Stimulated activated CD4-positive, alpha-beta T cell treated with anti-CD3 and anti-CD28 coated beads, Interleukin-12 subunit alpha, Interleukin-12 subunit beta, amount 100 ng/mL, for 4 hours (primary cell): Measurements from ENCODE around the gene UBE2M.
"Not testable (repeated sequence)": the region's sequence is repeated elsewhere in the genome, so short reads cannot be mapped to it uniquely, and the experiment has no call there.

Experiments used
- DNase-seq: peaks from one replicate; pipeline ENCODE4 v3.0.0-alpha.2; 2020

Gene UBE2M

DNA sequence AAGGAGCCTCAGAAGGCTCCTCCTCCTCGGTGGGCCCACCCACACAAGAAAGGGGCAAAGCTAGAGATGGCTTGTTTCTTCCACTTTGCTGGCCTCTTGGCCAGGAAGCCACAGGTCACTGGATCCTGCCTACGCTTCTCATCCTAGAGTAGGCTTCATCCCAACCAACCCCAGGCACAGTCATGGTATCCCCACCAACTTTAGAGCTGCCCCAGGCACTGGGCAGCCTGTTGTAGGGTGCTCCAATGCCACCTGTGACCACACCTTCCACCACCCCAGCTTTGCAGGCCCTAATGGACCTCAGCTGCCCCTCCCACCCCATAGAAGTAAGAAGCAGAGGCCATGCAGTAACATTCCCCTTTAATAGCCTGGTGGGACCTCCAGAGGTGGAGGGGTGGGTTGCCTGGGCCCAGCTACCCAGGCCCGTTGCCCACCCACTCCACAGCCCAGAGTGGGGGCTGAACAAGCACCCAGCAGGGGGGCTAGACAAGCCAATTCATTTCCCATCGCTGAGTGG is 3.0 kb downstream of the UBE2M start:
- no peak for DNase-seq

GRCh38 chr19:58554494-58555368 is 3.7 kb downstream of the UBE2M start, which contains the start of gene CHMP2A:
TSS of gene CHMP2A (minus strand) at chr19:58555105. CDS start at chr19:58554212, 893 bp downstream.
- peak; percentile 98 for DNase-seq

DNA sequence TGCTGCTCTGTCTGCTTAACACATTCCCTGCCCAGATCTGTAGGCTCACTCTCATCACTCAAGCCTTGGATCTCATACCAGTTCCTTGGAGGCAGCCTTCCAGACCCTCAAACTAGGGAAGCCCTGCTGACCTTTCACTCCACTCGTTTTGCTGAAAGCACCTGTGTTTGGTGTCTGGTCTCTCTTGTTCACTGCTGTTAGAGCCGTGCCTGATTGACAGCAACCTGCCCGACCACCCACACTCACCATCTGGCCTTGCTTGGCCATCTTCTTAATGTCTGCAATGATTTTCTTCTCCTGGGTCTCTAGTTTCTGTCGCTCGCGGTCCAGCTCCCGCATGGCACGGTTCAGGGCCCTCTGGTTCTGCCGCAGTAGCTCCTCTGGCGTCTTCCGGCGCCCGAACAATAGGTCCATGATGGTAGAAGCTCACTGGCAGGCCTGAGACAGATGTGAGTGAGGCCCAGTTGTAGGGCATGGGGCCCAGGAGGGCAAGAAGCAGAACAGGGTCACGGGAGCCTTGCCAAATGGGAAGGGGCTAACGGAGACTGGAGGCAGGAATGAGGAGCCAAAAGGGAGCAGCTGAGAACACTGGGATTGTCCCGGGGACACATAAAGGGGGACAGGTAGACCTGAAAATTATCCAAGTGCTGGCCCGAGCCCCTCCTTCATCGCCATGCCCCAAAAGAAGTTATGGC is 4.5 kb downstream of the UBE2M start:
- DNase-seq, result no peak

DNA sequence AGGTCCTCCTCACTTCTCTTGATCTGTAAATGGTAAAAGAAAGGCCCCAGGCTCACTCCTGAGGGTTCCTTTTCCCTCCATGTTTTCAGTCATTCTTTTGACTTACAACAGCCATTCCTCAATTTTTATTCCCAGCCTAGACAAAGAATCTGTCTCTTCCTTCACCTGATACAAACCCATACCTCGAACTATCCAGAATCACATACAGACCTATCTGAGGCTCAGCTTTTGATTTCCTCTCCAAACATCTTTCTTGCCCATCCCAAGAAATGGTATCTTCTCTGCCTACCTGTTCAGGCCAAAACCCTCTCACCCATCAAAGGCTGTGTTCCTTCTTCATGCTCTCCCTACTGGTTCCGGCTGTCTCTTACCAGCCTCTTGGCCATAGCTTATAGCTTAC is 5.8 kb downstream of the UBE2M start:
- DNase-seq, result no peak

GRCh38 chr19:58551577-58552471 is 6.6 kb downstream of the UBE2M start:
- no peak for DNase-seq

GRCh38 chr19:58551123-58551497 is 7.3 kb downstream of the UBE2M start:
- no peak for DNase-seq

- no peak for DNase-seq
Measured at GRCh38 chr19:58550362-58551122, 7.9 kb downstream of the UBE2M start.

DNA sequence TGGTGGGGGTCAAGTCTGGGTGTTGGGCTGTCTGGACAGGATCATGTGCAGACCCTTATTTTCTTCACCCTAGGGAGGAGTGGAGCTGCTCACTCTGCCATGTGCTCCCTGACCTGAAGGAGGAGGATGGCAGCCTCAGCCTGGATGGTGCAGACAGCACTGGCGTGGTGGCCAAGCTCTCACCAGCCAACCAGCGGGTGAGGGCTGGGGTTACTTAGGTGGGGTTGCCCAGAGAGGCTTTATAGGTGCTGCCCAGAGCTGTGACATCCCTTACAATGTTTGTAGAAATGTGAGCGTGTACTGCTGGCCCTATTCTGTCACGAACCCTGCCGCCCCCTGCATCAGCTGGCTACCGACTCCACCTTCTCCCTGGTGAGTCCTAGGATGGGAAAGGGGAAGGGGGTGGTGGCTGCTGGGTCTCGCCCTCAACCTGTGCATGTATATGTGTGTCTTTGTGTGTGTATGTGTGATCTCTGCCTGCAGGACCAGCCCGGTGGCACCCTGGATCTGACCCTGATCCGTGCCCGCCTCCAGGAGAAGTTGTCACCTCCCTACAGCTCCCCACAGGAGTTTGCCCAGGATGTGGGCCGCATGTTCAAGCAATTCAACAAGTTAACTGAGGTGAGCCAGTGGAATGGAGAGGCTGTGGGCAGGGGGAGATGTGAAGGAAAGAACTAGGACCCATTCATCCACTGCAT is 8.6 kb downstream of the UBE2M start:
- no peak for DNase-seq

GRCh38 chr19:58548859-58549663 is 9.3 kb downstream of the UBE2M start:
- DNase-seq, result no peak

- no peak for DNase-seq
Measured at GRCh38 chr19:58547323-58548312, 10.8 kb downstream of the UBE2M start.

DNA sequence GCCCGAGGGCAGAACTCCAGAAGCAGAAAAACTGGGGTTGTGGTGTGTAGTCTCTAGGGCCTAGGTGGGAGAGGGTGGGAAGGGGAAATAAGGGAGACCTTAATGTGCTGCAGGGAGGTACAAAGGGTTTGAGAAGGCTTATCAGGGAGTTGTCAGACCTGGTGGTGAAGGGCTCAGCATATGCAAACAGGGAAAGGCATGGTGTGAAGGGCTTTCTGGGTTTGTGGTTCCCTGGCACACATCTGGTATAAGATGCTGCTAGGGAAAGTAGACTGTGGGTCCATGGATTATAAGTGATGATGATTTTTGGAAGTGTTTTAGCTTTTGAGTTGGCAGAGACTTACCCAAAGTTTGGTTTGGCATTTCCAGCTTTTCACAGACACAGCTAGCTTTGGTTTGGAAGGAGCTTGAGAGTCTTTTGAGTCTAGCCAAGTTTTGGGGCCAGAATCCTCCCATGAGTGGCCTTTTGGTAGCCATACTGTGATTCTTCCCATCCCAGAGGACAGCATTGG is 12.3 kb downstream of the UBE2M start:
- DNase-seq, result no peak

DNA sequence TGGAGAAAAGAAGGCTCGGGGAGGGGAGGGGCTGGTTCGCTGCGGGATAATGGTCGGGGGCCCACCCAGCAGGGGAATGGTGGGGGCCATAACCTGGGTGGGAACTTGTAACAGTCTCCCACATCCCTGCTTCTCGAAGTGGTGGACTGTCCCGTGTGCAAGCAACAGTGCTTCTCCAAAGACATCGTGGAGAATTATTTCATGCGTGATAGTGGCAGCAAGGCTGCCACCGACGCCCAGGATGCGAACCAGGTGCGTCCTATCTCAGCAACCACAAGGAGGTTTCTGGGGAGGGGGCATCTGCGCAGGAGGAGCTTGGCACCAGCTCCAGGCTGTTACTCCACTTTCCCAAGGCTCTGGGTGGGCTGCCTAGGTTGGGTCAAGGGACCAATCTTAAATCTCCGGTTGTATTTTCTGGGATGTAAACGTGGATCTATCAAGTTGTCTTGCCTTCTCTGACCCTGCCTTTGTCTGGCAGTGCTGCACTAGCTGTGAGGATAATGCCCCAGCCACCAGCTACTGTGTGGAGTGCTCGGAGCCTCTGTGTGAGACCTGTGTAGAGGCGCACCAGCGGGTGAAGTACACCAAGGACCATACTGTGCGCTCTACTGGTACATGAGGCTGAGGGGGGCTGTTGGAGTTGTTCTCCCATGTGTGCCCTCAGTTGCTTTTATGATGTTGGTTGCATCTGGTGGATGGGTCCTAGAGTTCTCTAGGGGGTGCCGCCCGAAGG is 13.0 kb downstream of the UBE2M start:
- DNase-seq, result no peak

DNA sequence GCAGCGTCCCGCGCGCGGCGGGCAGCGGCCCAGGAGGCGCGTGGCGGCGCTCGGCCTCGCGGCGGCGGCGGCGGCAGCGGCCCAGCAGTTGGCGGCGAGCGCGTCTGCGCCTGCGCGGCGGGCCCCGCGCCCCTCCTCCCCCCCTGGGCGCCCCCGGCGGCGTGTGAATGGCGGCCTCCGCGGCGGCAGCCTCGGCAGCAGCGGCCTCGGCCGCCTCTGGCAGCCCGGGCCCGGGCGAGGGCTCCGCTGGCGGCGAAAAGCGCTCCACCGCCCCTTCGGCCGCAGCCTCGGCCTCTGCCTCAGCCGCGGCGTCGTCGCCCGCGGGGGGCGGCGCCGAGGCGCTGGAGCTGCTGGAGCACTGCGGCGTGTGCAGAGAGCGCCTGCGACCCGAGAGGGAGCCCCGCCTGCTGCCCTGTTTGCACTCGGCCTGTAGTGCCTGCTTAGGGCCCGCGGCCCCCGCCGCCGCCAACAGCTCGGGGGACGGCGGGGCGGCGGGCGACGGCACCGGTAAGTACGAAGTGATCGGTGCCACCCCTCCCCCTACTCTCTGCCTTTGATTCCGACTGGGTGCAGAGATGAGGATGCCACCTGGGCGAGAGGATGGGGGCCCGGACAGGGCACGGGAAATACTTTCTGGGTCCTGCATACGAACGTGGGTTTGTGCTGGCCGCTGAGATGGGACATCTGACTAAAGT is 13.7 kb downstream of the UBE2M start:
- DNase-seq, result peak; percentile 71

DNA sequence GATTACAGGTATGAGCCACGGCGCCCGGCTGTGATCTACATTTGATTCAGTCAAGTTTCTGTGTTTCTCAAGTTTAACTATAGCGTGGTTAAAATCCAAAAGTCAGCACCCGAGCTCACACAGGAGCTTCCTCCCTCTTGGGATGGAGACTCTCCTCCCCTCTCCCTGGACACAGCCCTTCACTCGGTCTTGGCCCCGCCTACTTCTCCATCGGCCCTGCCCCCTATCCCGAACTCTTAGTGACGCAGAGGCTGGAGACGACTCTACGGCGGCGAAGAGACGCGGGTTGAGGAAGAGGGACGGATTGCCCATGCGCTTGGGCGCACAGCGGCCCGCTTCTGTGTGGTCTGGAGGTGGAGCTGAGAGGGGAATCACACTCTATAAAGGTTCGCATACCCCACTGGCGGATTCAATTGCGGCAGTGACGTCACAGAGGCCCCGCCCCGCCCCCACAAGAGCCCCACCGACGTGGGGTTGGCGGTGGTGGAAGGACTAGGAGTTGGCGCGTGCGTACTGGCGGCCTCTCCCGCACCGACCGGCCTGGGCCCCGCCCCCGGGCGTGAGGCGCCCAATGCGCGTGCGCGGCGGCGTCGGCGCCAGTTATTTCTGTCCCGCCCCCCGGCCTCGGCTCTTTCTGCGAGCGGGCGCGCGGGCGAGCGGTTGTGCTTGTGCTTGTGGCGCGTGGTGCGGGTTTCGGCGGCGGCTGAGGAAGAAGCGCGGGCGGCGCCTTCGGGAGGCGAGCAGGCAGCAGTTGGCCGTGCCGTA is 14.4 kb downstream of the UBE2M start, which contains the start of gene TRIM28:
TSS of gene TRIM28 (plus strand) at position 239 of the 765 bp plus-strand sequence. CDS start 694 bp downstream, outside the sequence.
- peak; percentile 100 for DNase-seq

DNA sequence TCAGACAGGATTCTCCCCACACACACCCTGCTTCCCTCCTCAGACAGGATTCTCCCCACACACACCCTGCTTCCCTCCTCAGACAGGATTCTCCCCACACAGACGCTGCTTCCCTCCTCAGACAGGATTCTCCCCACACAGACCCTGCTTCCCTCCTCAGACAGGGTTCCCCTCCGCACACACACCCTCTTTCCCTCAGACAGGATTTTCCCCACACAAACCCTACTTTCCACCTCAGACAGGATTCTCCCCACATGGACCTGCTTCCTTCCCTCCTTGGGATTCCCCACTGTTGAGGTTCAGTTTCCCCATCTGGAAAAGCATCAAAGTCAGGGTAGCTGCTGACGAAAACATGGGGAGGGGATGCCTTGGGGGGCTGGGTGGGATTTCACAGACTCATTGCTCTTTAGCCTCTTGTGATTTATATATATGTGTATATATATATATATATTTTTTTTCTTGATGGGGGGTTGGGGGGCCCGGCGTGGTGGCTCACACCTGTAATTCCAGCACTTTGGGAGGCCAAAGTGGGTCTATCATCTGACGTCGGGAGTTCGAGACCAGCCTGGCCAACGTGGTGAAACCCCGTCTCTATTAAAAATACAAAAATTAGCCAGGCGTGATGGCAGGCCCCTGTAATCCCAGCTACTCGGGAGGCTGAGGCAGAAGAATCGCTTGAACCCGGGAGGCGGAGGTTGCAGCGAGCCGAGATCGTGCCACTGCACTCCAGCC is 15.6 kb downstream of the UBE2M start:
- not testable (repeated sequence) for DNase-seq

DNA sequence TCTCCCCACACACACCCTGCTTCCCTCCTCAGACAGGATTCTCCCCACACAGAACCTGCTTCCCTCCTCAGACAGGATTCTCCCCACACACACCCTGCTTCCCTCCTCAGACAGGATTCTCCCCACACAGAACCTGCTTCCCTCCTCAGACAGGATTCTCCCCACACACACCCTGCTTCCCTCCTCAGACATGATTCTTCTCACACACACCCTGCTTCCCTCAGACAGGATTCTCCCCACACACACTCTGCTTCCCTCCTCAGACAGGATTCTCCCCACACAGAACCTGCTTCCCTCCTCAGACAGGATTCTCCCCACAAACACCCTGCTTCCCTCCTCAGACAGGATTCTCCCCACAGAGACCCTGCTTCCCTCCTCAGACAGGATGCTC is 19.2 kb downstream of the UBE2M start:
- not testable (repeated sequence) for DNase-seq
